ENCODE data around the gene RNF157. TPM values are rescaled to one million over a fixed set of nuclear protein-coding genes. Genes with fewer than 3 reads are reported as not detected.

RNF157 gene
- total RNA-seq, 4 donors from 2014 or later: 0.85 to 3.4 (median 1.3) TPM

DNA sequence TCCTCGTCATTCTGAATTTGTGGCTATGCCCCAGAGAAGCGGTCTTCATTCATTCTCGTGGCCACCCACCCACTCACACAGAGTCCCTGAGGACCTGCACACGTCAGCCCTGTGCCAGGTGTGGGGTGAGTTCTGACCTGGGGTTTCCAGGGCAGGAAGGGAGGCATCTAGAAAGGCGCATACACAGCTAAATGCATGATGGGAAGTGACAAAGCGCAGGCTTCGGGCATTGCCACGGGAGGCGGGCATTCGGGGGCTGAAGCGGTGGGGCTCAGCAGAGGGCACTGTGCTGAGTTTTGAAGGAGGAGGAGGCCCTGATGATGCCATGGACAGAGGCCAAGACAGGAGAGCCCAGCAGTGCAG is 35.8 kb upstream of the RNF157 start:
- TF ChIP-seq CTCF (IDR thresholded peaks at IDR 0.05): no peak
- no peak for TF ChIP-seq EP300 (IDR thresholded peaks at IDR 0.05)
- TF ChIP-seq POLR2AphosphoS5 (IDR thresholded peaks at IDR 0.05): no peak
- TF ChIP-seq POLR2A (IDR thresholded peaks at IDR 0.05): no peak
- Histone ChIP-seq H3K4me3 (no peak overlapping the region), H3K27me3 (no peaks in the 10 kb centered on the region), H3K27ac (no peak overlapping the region), H3K36me3 (peaks cover under 1% of the 10 kb centered on the region), H3K9me3 (no peaks in the 10 kb centered on the region), H3K4me1 (peaks cover 57% of the 10 kb centered on the region)
- no peak for DNase-seq (ENCODE audit: low spot score in 2 of 2)
- 84% methylated on average over 10 of the region's 11 CpGs for WGBS

DNA sequence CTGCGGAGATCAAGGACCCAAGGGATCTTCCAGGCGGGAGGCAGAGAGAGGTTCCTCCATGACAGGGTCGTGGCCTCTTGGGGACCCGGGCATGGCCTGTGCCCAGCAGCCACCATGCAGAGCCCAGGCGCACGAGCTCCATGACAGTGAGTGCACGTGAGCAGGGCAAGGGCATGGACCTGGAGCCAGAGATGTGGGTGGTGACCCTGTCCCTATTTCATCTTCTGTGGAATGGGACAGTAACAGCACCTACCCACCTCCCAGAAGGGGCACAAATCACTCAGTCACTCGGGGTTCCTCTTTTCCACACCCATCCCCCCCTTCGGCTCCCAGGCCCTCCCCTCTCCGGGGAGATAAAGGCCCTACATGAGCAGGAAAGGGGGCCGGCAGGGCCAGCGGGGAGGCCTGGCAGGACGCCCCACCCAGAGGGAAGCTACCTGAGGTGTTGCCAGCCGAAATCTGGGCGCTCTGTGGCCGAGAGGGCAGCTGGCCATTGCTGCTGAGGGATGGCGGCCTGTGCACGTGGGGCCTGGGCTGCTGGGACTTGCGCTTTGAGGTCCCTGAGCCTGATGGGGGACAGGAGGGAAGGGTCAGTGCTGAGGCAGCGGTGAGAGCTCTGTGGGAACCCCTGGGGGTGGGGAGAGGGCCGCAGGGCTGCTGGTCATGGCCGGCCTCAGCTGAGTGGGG is 35.2 kb upstream of the RNF157 start:
- H3K36me3 ChIP-seq: peaks cover 5% of the 10 kb centered on the region
- H3K9me3 ChIP-seq: no peaks in the 10 kb centered on the region
- H3K4me1 ChIP-seq: peaks cover 62% of the 10 kb centered on the region
- no peak for DNase-seq (ENCODE audit: low spot score in 2 of 2)
- 94% methylated on average over 18 of the region's 22 CpGs for WGBS
- TF ChIP-seq POLR2AphosphoS5 (IDR thresholded peaks at IDR 0.05): no peak
- no peak for TF ChIP-seq EP300 (IDR thresholded peaks at IDR 0.05)
- no peak for TF ChIP-seq CTCF (IDR thresholded peaks at IDR 0.05)
- no peak for TF ChIP-seq POLR2A (IDR thresholded peaks at IDR 0.05)
- no peak overlapping the region for H3K27ac ChIP-seq
- H3K4me3 ChIP-seq: no peak overlapping the region
- H3K27me3 ChIP-seq: no peaks in the 10 kb centered on the region

DNA sequence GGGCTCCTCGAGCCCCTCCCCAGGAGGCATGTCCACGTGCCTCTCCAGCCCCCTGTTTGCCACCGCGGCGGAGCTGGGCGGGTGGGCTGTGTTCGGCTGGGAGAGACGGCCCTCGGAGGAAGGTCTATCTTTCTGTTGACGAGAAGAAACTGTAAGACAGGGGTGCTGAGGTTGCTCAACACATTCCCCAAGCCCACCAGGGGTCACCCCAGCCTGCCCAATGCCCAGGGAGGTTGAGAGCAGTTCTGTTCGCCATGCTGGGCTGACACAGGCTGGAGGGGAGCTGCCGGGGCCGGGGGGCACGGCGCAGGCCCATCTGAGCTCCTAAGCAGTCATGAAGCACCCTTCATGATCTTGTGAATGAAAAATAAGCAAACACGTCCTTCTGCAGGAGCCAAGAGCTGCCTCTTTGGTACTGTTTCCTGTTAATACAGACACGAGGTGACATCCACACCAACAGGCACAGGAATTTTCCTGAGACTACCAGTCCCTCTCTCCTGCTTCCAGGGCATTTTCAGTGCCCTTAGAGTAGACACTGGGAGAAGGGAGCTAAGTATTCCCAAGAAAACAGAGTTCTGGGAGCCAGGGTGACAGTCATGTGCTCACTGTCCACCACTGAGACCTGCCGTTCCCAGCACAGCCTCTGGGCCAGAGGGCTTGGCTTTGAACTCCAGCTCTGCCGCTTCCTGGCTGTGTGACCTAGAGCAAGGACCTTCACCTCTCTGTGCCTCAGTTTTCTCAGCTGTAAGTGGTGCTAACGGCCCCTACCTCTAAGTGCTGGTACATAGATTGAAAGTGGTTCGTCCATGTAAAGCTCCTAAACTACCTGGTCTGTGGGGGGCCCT is 34.0 kb upstream of the RNF157 start:
- peaks cover 11% of the 10 kb centered on the region for H3K36me3 ChIP-seq

GRCh38 chr17:76273445-76274111 is 33.3 kb upstream of the RNF157 start:
- Histone ChIP-seq H3K27ac (no peak overlapping the region), H3K9me3 (no peaks in the 10 kb centered on the region), H3K36me3 (peaks cover 15% of the 10 kb centered on the region), H3K4me3 (no peak overlapping the region), H3K27me3 (no peaks in the 10 kb centered on the region), H3K4me1 (peaks cover 69% of the 10 kb centered on the region)
- peak in 1 of 2 donors; percentile 73 for DNase-seq (ENCODE audit: low spot score in 2 of 2)
- 65% methylated on average over 12 of the region's 26 CpGs for WGBS
- TF ChIP-seq EP300 (IDR thresholded peaks at IDR 0.05): no peak
- no peak for TF ChIP-seq POLR2A (IDR thresholded peaks at IDR 0.05)
- TF ChIP-seq CTCF (IDR thresholded peaks at IDR 0.05): no peak
- TF ChIP-seq POLR2AphosphoS5 (IDR thresholded peaks at IDR 0.05): no peak

More for the DNA sequence above, 34.0 kb upstream of the RNF157 start:
- Histone ChIP-seq H3K4me3 (no peak overlapping the region), H3K27ac (no peak overlapping the region), H3K9me3 (no peaks in the 10 kb centered on the region), H3K27me3 (no peaks in the 10 kb centered on the region), H3K4me1 (peaks cover 66% of the 10 kb centered on the region)
- TF ChIP-seq POLR2AphosphoS5 (IDR thresholded peaks at IDR 0.05): no peak
- no peak for TF ChIP-seq CTCF (IDR thresholded peaks at IDR 0.05)
- DNase-seq (ENCODE audit: low spot score in 2 of 2): no peak
- WGBS: 70% methylated on average over 12 of the region's 21 CpGs
